Stimulated activated CD4-positive, alpha-beta T cell treated with anti-CD3 and anti-CD28 coated beads, TNF-alpha, amount 100 ng/mL, for 1 hour (primary cell): ENCODE data around the gene RTN4R.

Experiments
- DNase-seq, 3 donors: peaks; one replicate each; pipeline ENCODE4 v3.0.0-alpha.2; 2020; ENCODE audit warnings: low read depth in 3 of 3, low spot score in 1 of 3

The RTN4R gene

DNA sequence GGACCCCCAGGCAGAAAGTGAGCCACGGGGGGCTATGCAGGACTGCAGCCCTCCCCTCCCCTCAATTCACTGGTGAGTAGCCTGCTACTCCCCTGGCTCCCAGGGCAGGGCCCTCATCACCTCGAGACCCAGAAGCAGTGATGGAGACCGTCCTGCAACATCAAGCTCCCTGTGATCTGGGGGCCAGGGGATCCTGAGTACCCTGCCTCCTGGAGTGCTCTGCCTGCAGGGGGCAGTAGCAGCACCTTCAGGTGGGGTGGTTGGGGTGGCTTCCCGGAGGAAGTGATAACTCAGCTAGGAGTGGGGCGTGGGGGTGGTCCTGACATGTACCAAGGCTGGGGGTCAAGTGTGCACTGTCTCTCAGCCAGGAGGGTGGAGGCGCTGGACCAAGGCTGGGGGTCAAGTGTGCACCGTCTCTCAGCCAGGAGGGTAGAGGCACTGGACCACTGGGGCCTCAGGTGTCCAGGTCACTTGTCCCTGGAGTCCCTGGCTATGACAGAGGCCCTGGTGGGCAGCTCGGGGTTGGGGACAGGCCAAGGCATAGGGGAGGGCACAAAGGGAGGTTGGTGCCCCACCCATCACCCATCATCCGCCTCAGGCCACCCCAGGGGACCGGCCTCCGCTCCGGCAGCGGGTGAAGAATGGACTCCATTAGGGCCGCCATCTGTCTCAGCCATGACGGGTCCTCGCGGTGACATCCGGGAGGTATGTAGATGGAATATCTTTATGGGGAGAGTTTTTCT, 9.4 kb downstream of the RTN4R start:
- no peak for DNase-seq

DNA sequence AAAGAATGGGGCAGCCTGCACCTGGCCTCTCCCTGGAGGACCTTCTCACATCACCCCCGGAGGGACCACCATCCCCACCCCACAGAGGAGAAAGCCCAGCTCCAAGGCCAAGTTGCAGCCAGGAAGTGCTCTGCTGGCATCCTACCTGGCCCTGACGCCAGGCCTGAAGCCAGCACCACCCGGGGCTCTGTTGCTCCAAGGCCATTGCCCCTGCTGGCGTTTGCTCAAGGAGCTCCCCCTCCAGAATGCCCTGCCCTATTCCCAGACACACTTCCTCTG, 10.2 kb downstream of the RTN4R start:
- no peak for DNase-seq

- DNase-seq = no peak
Measured at GRCh38 chr22:20257212-20258020, 10.7 kb downstream of the RTN4R start.

GRCh38 chr22:20256551-20257211, 11.4 kb downstream of the RTN4R start:
- no peak for DNase-seq

DNA sequence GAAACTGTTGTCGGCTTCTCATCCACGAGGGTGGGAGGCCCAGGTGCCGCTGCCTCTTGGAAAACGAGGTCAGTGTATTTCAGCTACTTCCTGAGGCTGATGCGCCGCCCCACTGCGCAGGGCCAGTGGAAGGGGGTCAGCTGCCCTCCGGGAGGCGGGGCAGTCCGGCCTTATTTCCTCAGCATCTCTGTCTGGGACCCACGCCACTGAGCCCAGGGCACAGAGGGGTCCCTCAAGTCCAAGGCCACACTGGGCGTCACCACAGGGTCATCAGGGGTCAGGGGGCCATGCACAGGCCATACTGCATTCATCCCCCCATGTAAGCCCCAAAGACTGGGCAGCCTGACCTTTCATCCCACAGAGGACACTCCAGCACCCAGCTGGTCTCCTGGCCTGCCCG, 12.1 kb downstream of the RTN4R start:
- DNase-seq = no peak

- DNase-seq = no peak
Measured at GRCh38 chr22:20254975-20255946, 12.9 kb downstream of the RTN4R start.

DNA sequence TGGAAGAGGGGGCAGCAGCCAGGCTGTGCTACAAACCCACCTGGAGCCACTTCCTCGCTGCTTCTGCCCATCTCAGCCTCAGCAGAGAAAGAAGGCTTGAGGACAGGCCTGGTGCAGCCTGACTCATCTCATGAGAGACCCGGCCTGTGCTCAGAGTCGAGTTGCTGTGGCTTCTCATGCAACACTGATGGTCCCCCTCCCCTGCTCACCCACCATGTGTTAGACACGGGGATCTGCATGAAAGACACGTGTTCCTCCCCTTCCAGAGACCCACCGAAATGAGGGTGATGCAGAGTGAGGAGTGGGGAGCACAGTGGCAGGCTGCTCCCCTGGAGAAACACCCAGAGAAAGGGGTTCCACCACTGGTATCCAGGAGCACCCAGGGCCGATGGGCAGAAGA, 15.0 kb downstream of the RTN4R start:
- DNase-seq = no peak

GRCh38 chr22:20251981-20252380, 16.1 kb downstream of the RTN4R start:
- no peak for DNase-seq

- no peak for DNase-seq
Measured at GRCh38 chr22:20251491-20251890, 16.6 kb downstream of the RTN4R start.

DNA sequence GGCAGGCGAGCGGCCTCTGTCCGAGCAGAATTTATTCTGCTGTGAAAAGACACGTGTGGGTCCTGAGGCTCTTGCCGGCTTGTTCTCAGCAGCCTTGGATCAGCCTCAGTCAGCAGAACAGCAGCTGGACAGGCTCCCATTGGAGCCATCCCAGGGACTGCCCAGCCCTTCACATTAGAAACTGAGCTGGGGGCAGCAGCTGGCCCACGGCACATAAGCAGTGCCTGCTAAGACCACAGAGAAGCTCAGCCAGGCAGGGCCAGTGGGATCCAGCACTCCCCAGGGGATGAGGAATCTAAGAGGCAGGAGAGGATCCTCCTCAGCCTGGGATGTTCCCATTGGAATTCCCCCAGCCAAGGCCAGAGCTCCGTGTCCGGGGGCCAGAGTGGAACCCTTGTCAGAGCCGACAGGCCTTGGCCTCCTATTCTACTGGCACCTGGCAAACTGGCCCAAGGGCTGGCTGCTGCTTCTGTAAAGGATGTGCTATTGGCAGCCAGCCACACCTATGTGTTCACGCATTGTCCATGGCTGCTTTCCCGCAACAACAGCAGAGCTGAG, 18.2 kb downstream of the RTN4R start:
- no peak for DNase-seq

- no peak for DNase-seq
Measured at GRCh38 chr22:20248461-20248978, 19.6 kb downstream of the RTN4R start.

DNA sequence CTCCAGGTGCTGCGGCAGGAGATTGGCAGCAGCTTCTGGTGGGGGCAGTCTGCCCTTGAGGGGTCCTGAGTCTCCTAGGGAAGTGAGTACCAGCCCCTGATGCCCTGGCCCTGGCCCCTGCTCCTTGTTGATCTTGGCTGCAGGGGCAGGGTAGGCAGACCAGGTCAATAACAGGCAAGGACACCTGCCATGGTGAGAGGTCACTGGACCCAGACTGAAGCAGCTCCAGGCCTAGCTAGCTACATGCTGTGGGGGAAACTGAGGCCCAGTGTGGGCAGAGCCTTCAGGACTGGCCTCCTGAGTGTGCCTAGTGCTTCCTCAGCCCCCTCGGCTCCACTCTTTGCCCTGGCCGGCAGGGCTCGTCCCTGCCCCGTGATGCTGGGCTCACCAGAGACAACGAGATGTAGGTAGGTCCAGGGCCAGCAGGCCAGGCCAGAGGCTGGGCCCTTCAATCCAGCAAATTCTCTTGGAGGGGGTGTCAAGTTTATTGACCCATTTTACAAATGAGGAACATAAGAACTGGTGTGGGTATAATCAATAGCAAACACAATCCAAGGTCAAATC, 20.4 kb downstream of the RTN4R start:
- no peak for DNase-seq

DNA sequence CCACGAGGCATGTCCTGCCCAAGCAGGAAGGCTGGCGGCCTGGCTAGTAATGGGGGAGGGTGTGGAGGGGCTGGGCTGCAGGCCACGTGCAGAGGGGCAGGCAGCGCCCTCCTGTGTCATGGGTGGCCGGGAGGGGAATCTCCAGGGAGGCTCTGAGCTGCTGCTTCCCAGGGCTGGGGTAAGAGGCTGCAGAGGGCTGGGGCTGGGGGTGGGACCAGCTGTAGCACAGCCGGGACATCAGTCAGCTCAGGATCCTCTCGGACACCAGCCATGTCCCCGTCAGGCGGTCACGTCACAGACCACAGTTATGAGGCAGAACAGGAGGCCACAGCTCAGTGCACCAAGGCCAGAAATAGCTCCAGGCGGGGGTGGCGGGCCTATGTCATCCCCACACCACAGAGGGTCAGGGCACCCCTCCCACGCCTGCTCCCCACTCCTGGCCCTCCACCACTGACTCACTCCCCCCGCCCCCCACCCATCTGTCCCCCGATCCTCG, 21.1 kb downstream of the RTN4R start:
- no peak for DNase-seq

- DNase-seq = no peak
Measured at GRCh38 chr22:20246368-20247009, 21.6 kb downstream of the RTN4R start.

- DNase-seq = no peak
Measured at GRCh38 chr22:20245577-20246367, 22.3 kb downstream of the RTN4R start.

DNA sequence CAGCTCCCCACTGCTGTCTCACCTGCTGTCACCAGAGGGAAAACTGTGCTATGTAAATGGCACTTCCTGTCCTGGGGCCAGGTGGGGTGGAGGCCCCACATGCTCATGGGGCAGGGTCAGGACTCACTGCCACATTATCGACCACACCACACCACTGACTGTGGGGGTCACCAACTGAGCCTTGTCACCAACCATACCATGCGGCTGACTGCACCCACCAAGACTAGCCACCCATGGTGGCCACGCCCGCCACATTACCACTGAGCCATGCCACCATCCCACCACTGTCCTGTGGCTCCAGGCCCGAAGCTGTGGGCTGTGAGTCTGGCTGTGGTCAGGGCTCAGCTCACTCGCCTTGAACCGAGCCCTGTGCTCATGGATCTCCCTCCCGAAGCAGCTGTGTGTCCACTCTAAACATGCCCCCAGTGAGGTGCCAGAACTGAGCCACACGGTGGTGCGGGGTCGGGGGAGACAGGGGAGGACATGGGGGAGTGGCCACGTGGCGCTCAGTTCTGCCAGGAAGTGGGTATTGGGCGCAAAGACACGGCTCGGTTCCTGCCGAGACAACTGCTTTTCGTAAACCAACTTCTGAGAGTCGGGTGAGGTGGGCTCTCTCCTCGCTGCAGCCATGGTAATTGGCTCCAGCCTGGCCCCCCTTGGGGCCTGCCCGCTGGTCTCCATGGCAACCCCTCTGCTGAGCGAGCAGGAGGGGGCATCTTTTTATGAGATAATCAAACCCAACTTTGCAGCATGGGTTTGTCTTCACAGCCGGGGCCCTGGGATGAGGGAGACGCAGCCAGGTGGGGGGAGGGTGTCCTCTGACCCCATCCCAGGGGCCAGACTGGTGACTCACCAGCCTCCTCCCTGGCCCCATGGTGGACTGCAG, 23.2 kb downstream of the RTN4R start:
- no peak for DNase-seq

DNA sequence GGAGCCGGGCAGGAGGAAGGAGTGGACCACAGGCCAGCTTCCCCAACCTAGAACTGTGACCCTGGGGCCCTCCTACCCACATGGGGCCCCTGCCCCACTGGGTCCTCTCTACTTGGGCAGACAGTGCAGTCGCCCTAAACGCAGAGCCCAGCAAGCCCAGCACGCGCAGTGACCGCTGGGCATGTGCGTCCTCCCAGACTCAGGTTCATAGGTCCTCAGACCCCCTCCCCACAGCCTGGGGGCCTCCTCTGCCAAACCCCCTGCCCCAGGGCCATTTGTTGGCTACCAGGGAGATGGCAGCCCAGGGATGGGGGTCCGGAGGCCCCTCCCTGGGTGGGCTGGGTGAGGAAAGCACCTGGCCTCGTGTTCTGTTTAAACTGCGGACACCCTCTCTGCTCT, 23.9 kb downstream of the RTN4R start:
- DNase-seq = no peak
